SU-DHL-6 (cell line): ENCODE results near the gene CCDC107.

Experiments used
- H2AFZ ChIP-seq: fragments of 200-600 bp; sonication (generic); 2 replicates; pipeline ENCODE4 v1.6.1; 2014; ENCODE audit warnings: low read depth, mild to moderate bottlenecking, moderate library complexity, mixed read lengths, antibody characterized with exemption, low read length; ENCODE audit not compliant: severe bottlenecking
- H3F3A ChIP-seq: fragments of 200-600 bp; shearing (Covaris generic); 2 replicates; pipeline ENCODE4 v1.6.0; 2016; ENCODE audit warnings: antibody characterized with exemption, mild to moderate bottlenecking; ENCODE audit not compliant: insufficient read depth
- H3K27ac ChIP-seq: fragments of 200-600 bp; sonication (generic); 2 replicates; pipeline ENCODE4 v1.5.1; 2016; ENCODE audit warnings: low read depth, mild to moderate bottlenecking, low read length, moderate library complexity, mixed read lengths
- H3K27me3 ChIP-seq: fragments of 200-600 bp; sonication (generic), shearing (Covaris generic); 2 replicates; pipeline ENCODE4 v1.6.0; 2014; ENCODE audit warnings: mild to moderate bottlenecking, low read length
- H3K36me3 ChIP-seq: fragments of 200-600 bp; sonication (generic); 2 replicates; pipeline ENCODE4 v1.6.1; 2014; ENCODE audit warnings: mild to moderate bottlenecking, low read length, mixed read lengths
- H3K4me2 ChIP-seq: fragments of 300-600, 200-600 bp; shearing (Covaris generic), sonication (generic); 2 replicates; pipeline ENCODE4 v1.6.0; 2014; ENCODE audit warnings: low read length, low read depth, mild to moderate bottlenecking; ENCODE audit not compliant: poor library complexity, severe bottlenecking
- H3K4me3 ChIP-seq: fragments of 200-600 bp; sonication (generic); 2 replicates; pipeline ENCODE4 v1.5.1; 2014; ENCODE audit warnings: antibody characterized with exemption, low read length, mild to moderate bottlenecking, mixed read lengths; ENCODE audit not compliant: insufficient read depth, poor library complexity, severe bottlenecking
- H3K79me2 ChIP-seq: fragments of 200-600 bp; sonication (generic); 2 replicates; pipeline ENCODE4 v1.6.1; 2014; ENCODE audit warnings: mild to moderate bottlenecking, low read length, moderate library complexity; ENCODE audit not compliant: insufficient read depth
- H3K9ac ChIP-seq: fragments of 200-600 bp; sonication (generic); 2 replicates; pipeline ENCODE4 v1.7.0; 2014; ENCODE audit warnings: mild to moderate bottlenecking, low read length
- H3K9me2 ChIP-seq: fragments of 200-600 bp; sonication (generic); replicated peaks from 2 replicates; pipeline ENCODE4 v1.6.1; 2014; ENCODE audit warnings: low read length; ENCODE audit not compliant: insufficient read depth
- H3K9me3 ChIP-seq: fragments of 200-600 bp; sonication (generic); 2 replicates; pipeline ENCODE4 v1.6.1; 2014; ENCODE audit warnings: low read length, mixed read lengths; ENCODE audit not compliant: insufficient read depth
- H4K20me1 ChIP-seq: fragments of 200-600 bp; sonication (generic); 2 replicates; pipeline ENCODE4 v1.6.1; 2014; ENCODE audit warnings: low read depth, mild to moderate bottlenecking, antibody characterized with exemption, low read length, moderate library complexity, mixed read lengths
- CTCF ChIP-seq: fragments of 200-600 bp; sonication (generic); IDR thresholded peaks from one replicate; pipeline ENCODE4 v1.5.1; 2017; ENCODE audit warnings: antibody characterized with exemption, mild to moderate bottlenecking, low read length, moderate library complexity; ENCODE audit not compliant: insufficient read depth, poor library complexity, severe bottlenecking
- EZH2phosphoT487 ChIP-seq: fragments of 200-600 bp; sonication (generic), shearing (Covaris generic); conservative IDR thresholded peaks from 2 replicates; pipeline ENCODE4 v1.6.1; 2018; ENCODE audit warnings: mild to moderate bottlenecking, antibody characterized with exemption, low read length, moderate library complexity, mixed read lengths

Gene CCDC107

GRCh38 chr9:35705372-35705771 lies 47.3 kb downstream of the CCDC107 start:
- no peaks in the 10 kb centered on the region for H3K9me3 ChIP-seq
- H3K36me3 ChIP-seq: peaks cover 20% of the 10 kb centered on the region; the same call in 1 of the 2 replicates
- no peak overlapping the region for H2AFZ ChIP-seq
- no peaks in the 10 kb centered on the region for H3K79me2 ChIP-seq
- H3K4me3 ChIP-seq: no peak overlapping the region
- H3K4me2 ChIP-seq: no peak overlapping the region
- no peaks in the 10 kb centered on the region for H4K20me1 ChIP-seq
- no peaks in the 10 kb centered on the region for H3K27me3 ChIP-seq
- H3K27ac ChIP-seq: no peak overlapping the region
- H3F3A ChIP-seq: no peaks in the 10 kb centered on the region
- no peak overlapping the region for H3K9ac ChIP-seq
- no peaks in the 10 kb centered on the region for H3K9me2 ChIP-seq
- TF ChIP-seq CTCF (no peak), EZH2phosphoT487 (no peak)

- Histone ChIP-seq H3K27me3 (no peaks in the 10 kb centered on the region), H4K20me1 (no peaks in the 10 kb centered on the region)
Observed at GRCh38 chr9:35705836-35706430, 47.8 kb downstream of the CCDC107 start.

GRCh38 chr9:35706951-35707350 lies 48.9 kb downstream of the CCDC107 start:
- no peak overlapping the region for H3K4me2 ChIP-seq
- TF ChIP-seq EZH2phosphoT487 (no peak), CTCF (no peak)
- no peaks in the 10 kb centered on the region for H3K79me2 ChIP-seq
- H3K9me3 ChIP-seq: no peaks in the 10 kb centered on the region
- H3K36me3 ChIP-seq: peaks cover 11% of the 10 kb centered on the region; the same call in 1 of the 2 replicates
- H3F3A ChIP-seq: no peaks in the 10 kb centered on the region
- H3K4me3 ChIP-seq: no peak overlapping the region
- no peaks in the 10 kb centered on the region for H3K27me3 ChIP-seq
- H4K20me1 ChIP-seq: no peaks in the 10 kb centered on the region
- no peak overlapping the region for H2AFZ ChIP-seq
- no peaks in the 10 kb centered on the region for H3K9me2 ChIP-seq
- H3K27ac ChIP-seq: no peak overlapping the region
- no peak overlapping the region for H3K9ac ChIP-seq

More at GRCh38 chr9:35705836-35706430, 47.8 kb downstream of the CCDC107 start:
- Histone ChIP-seq H3F3A (no peaks in the 10 kb centered on the region), H3K9me2 (no peaks in the 10 kb centered on the region), H3K79me2 (no peaks in the 10 kb centered on the region), H3K9me3 (no peaks in the 10 kb centered on the region), H3K36me3 (peaks cover 15% of the 10 kb centered on the region; the same call in 1 of the 2 replicates), H3K9ac (no peak overlapping the region), H2AFZ (no peak overlapping the region), H3K4me3 (no peak overlapping the region), H3K4me2 (no peak overlapping the region), H3K27ac (no peak overlapping the region)
- TF ChIP-seq CTCF (no peak), EZH2phosphoT487 (no peak)
